ENCODE measurements around the gene PTPRR. TPM values are rescaled to one million over a fixed set of nuclear protein-coding genes. Genes with fewer than 3 reads are reported as not detected.

Gene PTPRR
- total and polyA plus RNA-seq, 2 of the 4 experiments (the other 2 are of a cell fraction), result 0.18 to 0.21 TPM

GRCh38 chr12:70664465-70664881, 256.1 kb downstream of the PTPRR start:
- ChIA-PET CTCF (no interaction called here), POLR2A (ENCODE audit: unreplicated experiment) (no interaction called here)
- H3K4me3 ChIP-seq (ENCODE audit: insufficient read depth, low read depth, low read length), result no peak overlapping the region
- H4K5ac ChIP-seq (ENCODE audit: low read depth, low read length), result no peak overlapping the region
- H3K23ac ChIP-seq (ENCODE audit: low read depth, low read length), result no peak overlapping the region
- H3K4me2 ChIP-seq (ENCODE audit: low read depth, low read length), result no peak overlapping the region
- no peak overlapping the region for H2BK20ac ChIP-seq (ENCODE audit: low read depth, low read length)
- no peak overlapping the region for H2BK120ac ChIP-seq (ENCODE audit: low read depth, low read length)
- dilution Hi-C loops (cut with HindIII; ENCODE audit: low sequenced_read_pairs, unreplicated experiment), result no loop called here
- no peak overlapping the region for H3K4ac ChIP-seq (ENCODE audit: low read depth, low read length)
- no peak overlapping the region for H3K27ac ChIP-seq (ENCODE audit: insufficient read depth, low read length)
- no peak overlapping the region for H3K9ac ChIP-seq (ENCODE audit: low read depth, low read length)
- H3K14ac ChIP-seq (replicated peaks; ENCODE audit: low read depth, low read length), result no peak overlapping the region
- no peaks in the 10 kb centered on the region for H4K20me1 ChIP-seq (ENCODE audit: insufficient read depth, low read length)
- intact Hi-C loops (cut with micrococcal nuclease), result no loop called here
- no peak for TF ChIP-seq ELK1 (IDR thresholded peaks at IDR 0.05; ENCODE audit: borderline replicate concordance, low read depth, low read length)
- TF ChIP-seq FOS (IDR thresholded peaks at IDR 0.05; ENCODE audit: low read depth, low read length), result no peak
- H3K36me3 ChIP-seq (ENCODE audit: control insufficient read depth, insufficient read depth, low read length), result no peaks in the 10 kb centered on the region
- no peak overlapping the region for H4K8ac ChIP-seq (ENCODE audit: low read depth in 2 of 2, low read length in 2 of 2)
- H3K18ac ChIP-seq (ENCODE audit: low read depth, low read length), result no peak overlapping the region
- peak overlapping the region; percentile 5 for H2AFZ ChIP-seq (replicated peaks; ENCODE audit: low read length, poor library complexity)
- no peaks in the 10 kb centered on the region for H3K9me3 ChIP-seq (ENCODE audit: control insufficient read depth, insufficient read depth, low read length)
- no peak for DNase-seq
- H2BK15ac ChIP-seq (ENCODE audit: low read depth, low read length), result no peak overlapping the region
- H4K91ac ChIP-seq (ENCODE audit: insufficient read depth, low read depth, low read length), result no peak overlapping the region
- H3K56ac ChIP-seq (ENCODE audit: extremely low read depth, insufficient read depth, low read length), result no peak overlapping the region
- in situ Hi-C loops (cut with MboI; ENCODE audit: low sequenced_read_pairs), result no loop called here
- ATAC-seq (ENCODE audit: low read depth), result no peak
- no peaks in the 10 kb centered on the region for H3K9me1 ChIP-seq (ENCODE audit: insufficient read depth, low read length)
- H2AK5ac ChIP-seq (ENCODE audit: low read depth, low read length), result no peak overlapping the region
- no peaks in the 10 kb centered on the region for H3K79me1 ChIP-seq (ENCODE audit: low read depth in 1 of 2, low read length in 2 of 2)
- no peaks in the 10 kb centered on the region for H3K27me3 ChIP-seq (ENCODE audit: control insufficient read depth, insufficient read depth, low read length)
- H3K4me1 ChIP-seq (ENCODE audit: control insufficient read depth, insufficient read depth, low read length), result no peaks in the 10 kb centered on the region
- no peak overlapping the region for H2BK5ac ChIP-seq (ENCODE audit: low read depth, low read length, poor library complexity, severe bottlenecking)
- BruUV-seq (replicated peaks), result no TSS peak
- H2AK9ac ChIP-seq (replicated peaks; ENCODE audit: low read depth, low read length, poor library complexity), result no peak overlapping the region
- WGBS, 2 experiments (ENCODE audit: extremely low coverage in 2 of 2, insufficient read length in 1 of 2), result 61% methylated on average over 5 of the region's 7 CpGs; no CpG with 5 or more reads in 1 of the 2 experiments

Measured in IMR-90 (cell line).